HG03432 (cell line): Measurements from ENCODE around the gene LRRFIP1.
A peak's percentile ranks its signal among the peaks of the same experiment; 100 is the strongest.
"Not testable (repeated sequence)": the region's sequence is repeated elsewhere in the genome, so short reads cannot be mapped to it uniquely, and the experiment has no call there.

ENCODE experiments used
- ATAC-seq: cut with Tn5 transposase; IDR thresholded peaks from one replicate; pipeline ENCODE4 v1.9.1; 2021; ENCODE audit warnings: mild to moderate bottlenecking, moderate library complexity; ENCODE audit not compliant: unreplicated experiment

LRRFIP1 gene

GRCh38 chr2:237765122-237765521 is 137.7 kb downstream of the LRRFIP1 start:
- ATAC-seq = not testable (repeated sequence)

- no peak for ATAC-seq
Observed at GRCh38 chr2:237765875-237766274, 138.5 kb downstream of the LRRFIP1 start.

- no peak for ATAC-seq
Observed at GRCh38 chr2:237766340-237766739, 139.0 kb downstream of the LRRFIP1 start.

- no peak for ATAC-seq
Observed at GRCh38 chr2:237772513-237772912, 145.1 kb downstream of the LRRFIP1 start.

GRCh38 chr2:237773826-237774225 is 146.4 kb downstream of the LRRFIP1 start:
- no peak for ATAC-seq

GRCh38 chr2:237774811-237775553 is 147.6 kb downstream of the LRRFIP1 start:
- ATAC-seq = peak; percentile 56

- ATAC-seq = no peak
Observed at GRCh38 chr2:237779521-237779920, 152.1 kb downstream of the LRRFIP1 start.

GRCh38 chr2:237782181-237782580 is 154.8 kb downstream of the LRRFIP1 start:
- ATAC-seq = no peak

GRCh38 chr2:237783678-237784077 is 156.3 kb downstream of the LRRFIP1 start:
- not testable (repeated sequence) for ATAC-seq

- no peak for ATAC-seq
Observed at GRCh38 chr2:237786936-237787335, 159.5 kb downstream of the LRRFIP1 start.

- ATAC-seq = no peak
Observed at GRCh38 chr2:237790353-237790752, 163.0 kb downstream of the LRRFIP1 start.

- no peak for ATAC-seq
Observed at GRCh38 chr2:237791977-237792727, 164.8 kb downstream of the LRRFIP1 start.

- ATAC-seq = no peak
Observed at GRCh38 chr2:237797253-237797652, 169.9 kb downstream of the LRRFIP1 start.

GRCh38 chr2:237798236-237799059 is 171.1 kb downstream of the LRRFIP1 start, which contains the start of gene RBM44:
Gene RBM44 (plus strand): TSS chr2:237798779. CDS start chr2:237813610, 14,831 bp downstream.
- ATAC-seq = no peak

- ATAC-seq = no peak
Observed at GRCh38 chr2:237799060-237799428, 171.7 kb downstream of the LRRFIP1 start.

GRCh38 chr2:237801466-237801865 is 174.1 kb downstream of the LRRFIP1 start:
- no peak for ATAC-seq

GRCh38 chr2:237806334-237806733 is 178.9 kb downstream of the LRRFIP1 start:
- no peak for ATAC-seq

GRCh38 chr2:237815637-237816036 is 188.2 kb downstream of the LRRFIP1 start:
- no peak for ATAC-seq

GRCh38 chr2:237816531-237816930 is 189.1 kb downstream of the LRRFIP1 start:
- no peak for ATAC-seq

GRCh38 chr2:237818066-237818473 is 190.7 kb downstream of the LRRFIP1 start:
- no peak for ATAC-seq

GRCh38 chr2:237819231-237819630 is 191.8 kb downstream of the LRRFIP1 start:
- no peak for ATAC-seq
